A172 (cell line): ENCODE results near the gene FAM234A. TPM values are rescaled to one million over a fixed set of nuclear protein-coding genes. Genes with fewer than 3 reads are reported as not detected.

Source experiments
- DNase-seq: peaks from one replicate; pipeline ENCODE4 v3.0.0-alpha.2; 2015; ENCODE audit warnings: low spot score
- total RNA-seq: library from RNA; depleted of rRNA; stranded (reverse); fragments of >200 nt; shearing (Covaris generic); gene quantifications from 2 replicates; pipeline ENCODE4 v1.2.3, GENCODE V29; 2014

FAM234A gene
- total RNA-seq, 1 experiment from 2014 or later, result 72.1 TPM

DNA sequence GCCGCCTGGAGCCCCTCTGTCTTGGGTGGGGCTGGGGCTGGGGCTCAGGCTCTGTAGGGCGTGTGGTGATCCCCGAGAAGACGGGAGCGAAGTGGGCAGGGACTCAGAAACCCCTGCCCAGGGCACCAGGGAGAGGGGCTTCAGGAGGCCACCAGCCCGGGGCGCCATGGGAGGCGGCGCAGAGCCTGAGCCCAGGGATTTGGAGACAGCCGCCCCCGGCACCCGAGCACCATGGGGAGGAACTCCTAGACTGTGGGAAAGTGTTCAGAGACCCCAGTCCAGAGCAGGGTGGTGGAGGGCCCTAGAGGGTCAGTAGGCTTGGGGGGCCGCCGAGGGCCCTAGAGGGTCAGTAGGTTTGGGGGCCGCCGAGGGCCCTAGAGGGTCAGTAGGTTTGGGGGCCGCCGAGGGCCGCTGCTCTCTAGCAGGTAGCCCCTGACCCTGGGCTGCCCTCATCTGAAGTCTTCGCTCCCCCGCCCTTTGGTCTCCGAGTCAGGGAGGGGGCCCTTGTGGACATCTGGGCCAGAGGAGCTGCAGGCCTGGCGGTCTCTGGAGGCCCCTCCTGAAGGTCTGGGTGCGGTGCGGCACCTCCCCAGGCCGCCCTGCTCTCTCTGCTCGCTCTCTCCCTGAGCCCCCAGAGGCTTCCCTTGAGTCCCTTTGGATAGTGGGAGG lies 46.5 kb downstream of the FAM234A start:
- no peak for DNase-seq

DNA sequence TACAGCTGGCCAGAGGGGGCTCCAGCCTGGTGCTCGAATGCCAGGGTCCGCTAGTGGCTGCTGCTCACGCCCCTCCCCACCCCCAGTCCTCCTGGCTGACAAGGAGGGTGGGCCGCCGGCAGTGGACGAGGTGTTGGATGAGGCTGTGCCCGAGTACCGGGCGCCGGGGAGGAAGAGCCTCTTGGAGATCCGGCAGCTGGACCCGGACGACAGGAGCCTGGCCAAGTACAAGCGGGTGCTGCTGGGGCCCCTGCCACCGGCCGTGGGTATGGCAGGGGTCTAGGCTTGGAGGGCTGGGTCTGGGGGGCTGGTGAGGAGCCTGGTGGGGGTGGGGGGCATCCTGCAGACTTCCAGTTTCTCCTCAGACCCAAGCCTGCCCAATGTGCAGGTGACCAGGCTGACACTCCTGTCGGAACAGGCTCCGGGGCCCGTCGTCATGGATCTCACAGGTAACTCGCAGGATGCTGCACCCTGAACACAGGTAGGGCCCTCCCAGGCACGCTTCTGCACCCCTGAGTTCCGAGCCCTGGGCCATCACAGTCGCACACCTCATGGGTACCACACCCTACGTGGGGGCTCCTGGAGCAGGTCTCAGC lies 47.1 kb downstream of the FAM234A start:
- no peak for DNase-seq

DNA sequence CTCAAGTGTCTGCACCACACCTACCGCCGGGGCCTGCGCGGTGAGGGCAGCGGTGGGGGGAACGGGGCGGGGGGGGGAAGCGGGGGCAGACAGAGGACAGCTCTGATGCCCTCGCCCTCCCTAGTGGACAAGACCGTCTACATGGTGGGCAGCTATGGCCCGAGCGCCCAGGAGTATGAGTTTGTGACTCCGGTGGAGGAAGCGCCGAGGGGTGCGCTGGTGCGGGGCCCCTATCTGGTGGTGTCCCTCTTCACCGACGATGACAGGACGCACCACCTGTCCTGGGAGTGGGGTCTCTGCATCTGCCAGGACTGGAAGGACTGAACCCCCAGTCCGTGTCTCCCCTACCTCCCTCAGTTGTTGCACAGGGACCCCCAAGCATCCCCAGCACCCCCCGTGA lies 47.9 kb downstream of the FAM234A start:
- no peak for DNase-seq

DNA sequence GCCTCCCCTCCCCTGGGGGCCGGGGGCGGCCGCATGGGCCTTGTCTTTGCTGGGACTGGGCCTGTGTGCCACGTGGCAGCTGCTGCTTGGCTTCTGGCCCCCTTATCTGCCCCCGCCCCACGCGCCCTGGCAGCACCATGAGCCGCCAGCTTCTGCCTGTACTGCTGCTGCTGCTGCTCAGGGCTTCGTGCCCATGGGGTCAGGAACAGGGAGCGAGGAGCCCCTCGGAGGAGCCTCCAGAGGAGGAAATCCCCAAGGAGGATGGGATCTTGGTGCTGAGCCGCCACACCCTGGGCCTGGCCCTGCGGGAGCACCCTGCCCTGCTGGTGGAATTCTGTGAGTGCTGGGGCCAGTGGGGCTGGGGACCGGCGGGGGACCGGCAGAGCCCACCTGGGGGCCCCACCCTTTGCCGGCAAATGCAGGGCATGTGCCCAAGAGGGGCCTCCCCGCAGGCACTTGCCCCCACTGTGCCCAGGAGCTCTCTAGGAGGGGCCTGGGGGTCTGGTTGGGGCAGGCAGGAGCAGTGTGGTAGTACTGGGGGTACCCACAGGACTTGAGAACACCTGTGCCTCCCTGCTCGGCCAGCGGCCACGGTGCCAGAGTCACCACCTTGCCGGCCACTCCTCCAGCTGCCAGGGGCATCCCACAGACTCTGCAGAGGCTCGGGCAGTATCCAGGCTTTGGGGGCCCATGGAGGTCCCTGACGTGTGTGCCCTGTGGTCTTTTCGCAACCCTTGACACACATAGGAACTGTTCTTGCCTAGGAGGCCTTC lies 48.6 kb downstream of the FAM234A start, which contains the start of gene PDIA2:
Gene PDIA2 (plus strand): TSS at position 132 of the 773 bp plus-strand sequence. CDS start 6 bp downstream, at position 138.
- no peak for DNase-seq

DNA sequence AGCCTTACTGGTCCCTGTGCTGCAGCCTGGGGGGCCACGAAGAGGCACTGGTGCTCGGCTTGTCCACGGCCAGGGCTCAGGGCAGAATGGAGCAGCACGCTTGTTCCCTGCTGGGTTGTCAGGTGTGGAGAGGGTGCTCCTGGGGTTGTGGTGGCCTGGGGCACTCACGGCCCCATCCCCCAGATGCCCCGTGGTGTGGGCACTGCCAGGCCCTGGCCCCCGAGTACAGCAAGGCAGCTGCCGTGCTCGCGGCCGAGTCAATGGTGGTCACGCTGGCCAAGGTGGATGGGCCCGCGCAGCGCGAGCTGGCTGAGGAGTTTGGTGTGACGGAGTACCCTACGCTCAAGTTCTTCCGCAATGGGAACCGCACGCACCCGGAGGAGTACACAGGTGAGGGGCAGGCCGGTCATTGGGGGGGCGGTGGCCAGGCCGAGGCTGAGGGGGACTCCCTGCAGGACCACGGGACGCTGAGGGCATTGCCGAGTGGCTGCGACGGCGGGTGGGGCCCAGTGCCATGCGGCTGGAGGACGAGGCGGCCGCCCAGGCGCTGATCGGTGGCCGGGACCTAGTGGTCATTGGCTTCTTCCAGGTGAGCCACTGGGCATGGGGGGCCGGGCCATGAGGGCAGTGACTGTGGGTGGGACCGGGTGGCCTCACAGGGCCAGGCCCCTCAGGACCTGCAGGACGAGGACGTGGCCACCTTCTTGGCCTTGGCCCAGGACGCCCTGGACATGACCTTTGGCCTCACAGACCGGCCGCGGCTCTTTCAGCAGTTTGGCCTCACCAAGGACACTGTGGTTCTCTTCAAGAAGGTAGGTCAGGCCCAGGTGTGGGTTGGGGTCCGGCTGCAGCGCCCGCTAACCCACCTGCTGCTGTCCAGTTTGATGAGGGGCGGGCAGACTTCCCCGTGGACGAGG lies 49.8 kb downstream of the FAM234A start:
- DNase-seq, result no peak

DNA sequence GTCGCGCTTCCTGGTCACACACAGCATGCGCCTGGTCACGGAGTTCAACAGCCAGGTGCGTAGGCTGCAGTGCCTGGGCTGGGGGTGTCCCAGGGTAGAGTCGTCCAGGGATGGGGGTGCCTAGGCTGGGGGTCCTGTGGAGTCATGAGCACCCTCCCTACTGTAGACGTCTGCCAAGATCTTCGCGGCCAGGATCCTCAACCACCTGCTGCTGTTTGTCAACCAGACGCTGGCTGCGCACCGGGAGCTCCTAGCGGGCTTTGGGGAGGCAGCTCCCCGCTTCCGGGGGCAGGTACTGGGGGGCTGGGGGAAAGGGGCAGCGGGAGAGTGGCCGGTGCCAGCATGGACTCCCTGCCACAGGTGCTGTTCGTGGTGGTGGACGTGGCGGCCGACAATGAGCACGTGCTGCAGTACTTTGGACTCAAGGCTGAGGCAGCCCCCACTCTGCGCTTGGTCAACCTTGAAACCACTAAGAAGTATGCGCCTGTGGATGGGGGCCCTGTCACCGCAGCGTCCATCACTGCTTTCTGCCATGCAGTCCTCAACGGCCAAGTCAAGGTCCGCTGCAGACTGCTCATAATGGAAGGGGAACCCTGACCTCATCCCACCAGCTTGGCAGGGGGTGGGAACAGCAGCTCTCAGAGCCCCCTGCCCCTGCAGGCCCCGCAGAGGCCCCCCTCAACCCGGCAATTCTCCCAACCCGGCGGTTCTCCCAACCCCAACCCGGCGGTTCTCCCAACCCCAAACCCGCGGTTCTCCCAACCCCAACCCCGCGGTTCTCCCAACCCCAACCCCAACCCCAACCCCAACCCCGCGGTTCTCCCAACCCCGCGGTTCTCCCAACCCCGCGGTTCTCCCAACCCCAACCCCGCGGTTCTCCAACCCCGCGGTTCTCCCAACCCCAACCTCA lies 50.8 kb downstream of the FAM234A start:
- no peak for DNase-seq

DNA sequence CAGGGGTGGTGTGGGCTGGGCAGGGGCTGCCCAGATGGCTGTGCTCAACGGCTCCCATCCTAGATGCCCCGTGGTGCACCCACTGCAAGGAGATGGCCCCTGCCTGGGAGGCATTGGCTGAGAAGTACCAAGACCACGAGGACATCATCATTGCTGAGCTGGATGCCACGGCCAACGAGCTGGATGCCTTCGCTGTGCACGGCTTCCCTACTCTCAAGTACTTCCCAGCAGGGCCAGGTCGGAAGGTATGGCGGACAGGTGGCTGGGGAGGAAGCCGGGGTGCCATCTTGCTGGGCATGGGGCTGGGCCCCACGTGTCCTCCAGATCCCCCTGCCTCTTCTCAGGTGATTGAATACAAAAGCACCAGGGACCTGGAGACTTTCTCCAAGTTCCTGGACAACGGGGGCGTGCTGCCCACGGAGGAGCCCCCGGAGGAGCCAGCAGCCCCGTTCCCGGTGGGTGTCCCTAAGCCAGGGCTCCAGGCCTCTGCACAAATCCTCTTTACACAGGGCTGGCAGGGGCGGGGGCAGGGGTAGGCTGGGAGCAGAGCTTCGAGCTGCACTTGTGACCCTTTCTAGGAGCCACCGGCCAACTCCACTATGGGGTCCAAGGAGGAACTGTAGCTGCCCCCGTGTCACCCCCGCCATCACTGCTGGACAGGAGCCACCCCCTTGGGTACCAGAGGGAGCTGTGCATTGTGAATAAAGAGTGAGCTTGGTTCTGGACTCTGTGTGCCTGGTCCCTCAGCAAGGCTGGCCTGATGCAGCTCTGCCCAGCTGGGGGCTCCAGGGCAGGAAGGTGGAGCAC lies 52.1 kb downstream of the FAM234A start:
- DNase-seq, result no peak

DNA sequence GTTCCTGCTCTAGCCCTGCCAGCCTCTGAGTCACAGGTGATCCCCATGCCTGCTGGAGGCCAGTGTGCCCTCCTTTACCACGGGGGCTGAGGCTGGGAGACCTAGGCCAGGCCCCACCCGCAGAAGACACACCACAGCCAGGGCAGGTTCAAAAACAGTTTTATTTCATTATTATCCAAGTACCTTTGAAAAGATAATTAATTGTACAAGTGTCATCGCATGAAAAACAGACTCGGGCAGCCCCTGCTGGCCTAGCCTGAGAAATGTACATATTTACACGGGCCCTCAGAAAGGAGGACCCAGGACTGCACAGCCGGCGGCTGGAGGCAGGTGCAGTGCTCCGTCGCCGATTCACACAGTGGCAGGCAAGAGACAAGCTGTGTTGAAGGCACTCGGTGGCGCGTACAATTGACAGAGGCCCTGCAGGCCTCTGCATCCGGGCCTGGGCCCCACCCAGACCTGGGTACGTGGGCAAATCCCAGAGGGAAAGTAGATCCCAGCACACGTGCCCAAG lies 52.7 kb downstream of the FAM234A start:
- peak; percentile 18 for DNase-seq

DNA sequence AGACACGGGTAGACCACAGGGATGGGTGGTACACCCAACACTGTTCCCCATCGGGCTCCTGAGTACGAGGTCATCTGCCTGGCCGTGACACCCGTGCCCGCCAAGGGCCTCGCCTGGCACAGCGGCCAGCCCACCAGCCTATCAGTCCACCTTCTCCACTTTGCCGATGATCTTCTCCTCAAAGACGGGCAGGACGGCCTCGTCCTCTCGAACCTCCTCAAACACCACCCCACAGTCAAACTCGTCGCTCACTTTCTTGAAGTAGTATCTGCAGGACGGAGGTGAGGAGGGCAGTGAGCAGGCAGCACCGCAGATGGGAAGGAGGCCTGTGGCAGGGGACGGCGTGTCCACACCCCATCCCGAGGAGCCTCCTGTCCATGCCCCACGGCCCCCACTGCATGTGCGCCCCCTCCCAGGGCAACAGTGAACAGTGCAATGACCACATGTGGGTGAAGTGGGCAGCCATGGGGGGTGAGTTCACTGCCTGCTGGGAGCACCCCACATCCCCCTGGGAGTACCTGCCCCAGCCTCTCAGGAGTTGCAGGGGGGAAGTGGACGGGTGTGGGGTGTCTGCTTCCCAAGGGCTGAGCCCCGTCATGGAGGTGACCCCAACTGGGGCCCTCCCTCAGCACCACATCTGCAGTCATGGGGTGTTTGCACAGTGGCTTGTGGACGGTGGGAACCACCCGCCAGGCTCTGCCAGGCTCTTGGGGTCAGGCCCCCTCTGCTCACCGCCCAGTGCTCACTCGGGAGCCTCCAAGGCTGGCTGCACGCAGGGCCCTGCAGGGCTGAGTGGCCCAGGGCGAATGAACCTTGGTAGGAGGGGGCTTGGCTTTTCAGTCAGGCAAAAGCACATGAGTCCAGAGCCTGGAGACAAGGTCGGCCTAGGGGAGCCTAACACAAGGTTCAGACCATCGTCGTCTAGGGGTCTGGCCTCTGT lies 53.6 kb downstream of the FAM234A start:
- DNase-seq, result no peak

DNA sequence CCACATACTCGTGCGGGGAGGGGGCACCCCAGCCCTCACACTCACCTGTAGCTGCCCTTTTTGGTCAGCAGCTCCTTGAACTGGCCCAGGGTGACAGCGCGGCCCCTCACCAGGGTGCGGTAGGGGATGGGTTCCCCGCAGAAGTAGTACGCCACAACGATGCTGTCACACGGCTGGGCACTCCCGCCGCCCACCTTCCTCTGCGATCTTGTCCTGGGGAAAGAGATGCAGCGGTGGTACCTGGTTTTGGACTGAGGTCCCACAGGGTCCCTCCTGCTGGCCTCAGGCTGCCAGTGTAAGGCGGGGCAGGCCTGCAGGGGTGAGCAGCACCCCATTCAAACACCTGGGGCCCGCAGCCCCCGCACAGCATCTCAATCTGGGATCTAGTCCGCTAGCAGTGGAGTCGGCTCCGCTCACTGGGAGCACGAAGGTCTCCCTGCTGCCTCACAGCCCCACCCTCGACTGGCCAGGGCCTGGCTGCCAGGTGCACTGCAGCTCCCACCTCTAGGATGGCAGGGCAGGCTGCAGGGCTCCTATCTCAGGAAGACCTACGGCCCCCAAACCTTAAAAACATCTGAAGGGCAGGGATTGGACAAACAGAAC lies 54.9 kb downstream of the FAM234A start:
- no peak for DNase-seq

DNA sequence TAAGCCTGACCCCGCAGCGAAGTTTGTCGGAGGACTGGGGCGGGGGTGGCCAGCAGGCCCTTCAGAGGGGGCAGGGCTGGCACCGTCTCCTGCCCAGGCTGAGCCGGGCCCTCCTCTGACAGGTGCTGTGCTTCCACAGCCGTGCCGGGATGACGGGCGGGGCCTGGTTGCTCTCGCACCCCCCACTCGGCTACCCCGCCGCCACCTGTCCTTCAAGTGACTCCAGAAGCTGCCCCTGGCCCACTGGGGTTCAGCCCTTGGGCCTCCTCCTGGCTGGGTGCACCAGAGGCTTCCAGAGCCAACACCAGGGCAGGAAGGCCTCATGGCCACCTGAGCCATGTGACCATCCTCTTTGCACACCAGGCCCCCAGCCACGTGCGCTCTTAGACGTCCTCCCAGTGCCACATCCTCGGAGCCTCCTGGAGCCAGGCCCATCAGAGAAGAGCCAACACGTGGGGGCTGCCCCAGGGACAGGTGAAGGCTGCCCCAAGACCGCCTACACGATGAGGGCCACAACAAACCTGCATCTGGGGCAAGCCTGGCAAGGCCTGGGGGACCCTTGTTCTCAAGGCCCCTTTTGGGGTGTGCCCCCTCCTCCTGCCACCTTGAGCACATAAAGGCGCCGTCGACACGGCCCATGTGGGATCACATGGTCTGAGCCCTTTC lies 55.5 kb downstream of the FAM234A start:
- no peak for DNase-seq

DNA sequence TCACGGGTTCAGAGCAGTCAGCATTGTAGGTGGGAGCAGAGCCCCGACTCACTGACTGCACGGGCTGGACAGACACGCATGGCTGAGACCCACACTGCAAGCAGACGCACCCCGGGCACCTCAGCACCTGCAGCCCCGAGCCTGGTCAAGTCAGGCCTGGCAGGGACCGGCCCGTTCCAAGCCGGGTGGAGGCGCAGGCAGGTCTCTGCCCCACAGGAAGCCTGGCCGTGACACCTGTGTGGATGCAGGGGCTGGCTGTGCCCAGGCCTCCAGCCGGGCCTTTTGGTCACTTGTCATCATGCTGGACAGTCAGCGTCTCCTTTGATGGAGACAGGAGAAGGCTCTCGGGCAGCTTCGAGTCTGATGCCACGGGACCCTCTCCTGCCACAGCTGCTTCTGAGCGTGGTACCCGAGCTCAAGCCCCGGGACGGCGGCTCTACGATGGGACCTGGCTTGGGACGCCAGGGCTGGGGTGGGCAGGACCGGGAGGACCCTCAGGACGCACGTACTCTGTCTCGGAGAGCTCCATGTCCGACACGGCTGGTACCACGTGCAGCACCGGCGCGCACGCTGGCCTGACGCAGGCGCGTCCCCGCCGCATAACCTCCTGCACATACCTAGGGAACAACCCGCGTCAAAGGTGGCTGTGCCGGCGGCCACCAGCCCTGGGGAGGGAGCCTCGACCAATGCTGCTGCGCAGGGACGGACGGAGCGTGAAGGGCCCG lies 56.2 kb downstream of the FAM234A start:
- no peak for DNase-seq

DNA sequence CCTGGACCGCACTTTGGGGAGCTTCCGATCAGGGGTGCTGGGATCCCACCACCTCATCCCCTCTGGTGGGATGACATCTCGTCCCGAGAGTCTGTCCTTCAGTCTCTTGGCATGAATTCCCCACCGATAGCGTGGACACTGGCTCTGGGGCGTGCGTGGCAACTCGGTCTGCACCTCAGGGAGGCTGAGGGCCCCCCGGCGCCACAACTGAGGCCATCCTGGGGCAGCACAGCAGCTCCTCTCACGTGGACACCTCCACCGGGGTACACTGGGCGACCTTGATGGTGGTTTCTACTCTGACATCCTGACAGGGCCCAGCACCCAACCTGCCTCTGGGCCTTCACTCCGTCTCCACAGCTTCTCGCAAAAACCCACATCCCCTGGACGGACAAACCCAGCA lies 56.9 kb downstream of the FAM234A start:
- no peak for DNase-seq

DNA sequence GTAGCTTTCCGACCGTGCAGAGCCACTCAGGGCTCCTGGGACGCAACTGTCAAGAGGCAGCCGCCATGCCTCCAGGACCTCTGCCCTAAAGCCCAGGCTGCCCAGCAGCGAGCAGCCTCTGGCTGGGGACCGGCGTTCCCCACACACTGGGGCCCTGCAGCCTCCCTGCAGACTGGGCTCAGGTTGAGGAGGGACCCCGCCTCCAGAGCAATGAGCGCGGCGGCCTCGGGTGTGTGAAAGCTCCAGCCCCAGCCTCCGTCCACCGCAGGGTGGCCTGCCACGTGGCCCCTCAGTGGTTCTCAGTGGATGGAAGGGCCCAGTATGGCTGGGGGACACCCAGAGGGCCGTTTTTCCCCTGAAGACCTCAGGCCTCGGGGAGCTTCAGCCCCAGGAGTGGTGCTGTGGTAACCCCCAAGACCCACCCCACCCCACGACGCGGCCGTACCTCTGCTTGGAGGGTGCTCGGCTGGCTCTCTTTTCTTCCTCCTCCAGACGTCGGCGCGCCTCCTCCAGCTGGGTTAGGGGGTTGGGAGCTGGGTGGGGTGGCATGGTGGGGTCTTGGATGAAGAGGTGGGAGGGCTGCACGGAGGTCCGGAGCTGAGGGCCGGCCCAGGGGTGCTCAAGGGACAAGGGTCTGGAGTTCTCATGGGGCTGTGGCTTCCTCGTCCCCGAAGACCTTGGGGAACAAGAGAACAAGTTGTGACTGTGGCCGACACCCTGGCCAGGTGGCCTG lies 58.6 kb downstream of the FAM234A start:
- no peak for DNase-seq

DNA sequence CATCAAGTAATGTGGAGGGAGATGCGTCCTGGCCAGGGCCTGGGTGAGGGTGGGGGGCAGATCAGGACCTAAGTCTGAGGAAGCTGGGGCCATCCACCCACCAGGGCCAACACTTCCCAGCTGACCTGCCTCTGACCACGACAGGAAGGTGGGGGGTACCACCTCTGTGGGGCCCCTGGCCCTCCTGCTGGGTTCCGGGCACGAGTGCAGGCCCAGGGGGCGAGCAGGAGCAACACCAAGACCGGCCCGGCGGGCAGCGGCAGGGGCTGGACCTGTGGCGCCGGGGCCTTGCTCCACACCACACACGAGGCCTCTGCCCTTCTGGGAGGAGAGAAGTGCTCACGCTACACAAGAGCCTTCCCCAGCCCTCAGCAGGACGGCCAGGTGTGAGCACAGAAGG lies 61.7 kb downstream of the FAM234A start:
- no peak for DNase-seq
